K562 treated with DMSO at 1 percent for 12 hours (cell line): ENCODE data around the gene FUNDC2. TPM values are rescaled to one million over a fixed set of nuclear protein-coding genes. Genes with fewer than 3 reads are reported as not detected.

Experiments
- total RNA-seq: library from RNA; unstranded; fragments of 300-600 nt; gene quantifications from 2 replicates; pipeline ENCODE4 v1.2.3, GENCODE V29; 2022; ENCODE audit not compliant: insufficient read depth

FUNDC2 gene
- 107 and 109 TPM in 2 replicates for total RNA-seq

GRCh38 chrX:155026727-155027508 lies at the start of gene FUNDC2:
TSS of gene FUNDC2 (plus strand) at chrX:155026844. CDS start at chrX:155026939, 95 bp downstream.

GRCh38 chrX:155022585-155022984 lies 4.1 kb upstream of the FUNDC2 start, which contains the start of gene F8:
TSS of gene F8 (minus strand) at chrX:155022723. CDS start at chrX:155022552, 171 bp downstream.

GRCh38 chrX:155070975-155071693 lies 44.5 kb downstream of the FUNDC2 start, which contains the start of the genes BRCC3, CMC4 and MTCP1:
TSS of gene BRCC3 (plus strand) at chrX:155071508. CDS start at chrX:155071528, 20 bp downstream.
TSS of gene CMC4 (minus strand) at chrX:155071136. CDS start at chrX:155064023, 7,113 bp downstream.
TSS of gene MTCP1 (minus strand) at chrX:155071136. CDS start at chrX:155066010, 5,126 bp downstream.

Other genes with a start within 250 kb of the FUNDC2 start
- gene MPP1, start 221.4 kb upstream of the FUNDC2 start, total RNA-seq = 156 and 272 TPM in 2 replicates
- gene SMIM9, start 192.2 kb upstream of the FUNDC2 start, total RNA-seq = not detected in 2 replicates
- gene F8A1, start 140.5 kb upstream of the FUNDC2 start, total RNA-seq = not detected in 2 replicates
- gene F8, start 4.1 kb upstream of the FUNDC2 start, total RNA-seq = 0.76 and 2.8 TPM in 2 replicates
- 24.0 and 25.9 TPM in 2 replicates for gene CMC4, start 44.3 kb downstream of the FUNDC2 start, total RNA-seq
- gene MTCP1, start 44.3 kb downstream of the FUNDC2 start, total RNA-seq = 8.6 and 39.4 TPM in 2 replicates
- 4.5 and 13.3 TPM in 2 replicates for gene BRCC3, start 44.7 kb downstream of the FUNDC2 start, total RNA-seq
- 66.0 and 91.3 TPM in 2 replicates for gene VBP1, start 189.6 kb downstream of the FUNDC2 start, total RNA-seq
- not detected in 2 replicates for gene RAB39B, start 237.6 kb downstream of the FUNDC2 start, total RNA-seq